Smooth muscle cell (in vitro differentiated cells): ENCODE measurements around the gene HBEGF. TPM values are rescaled to one million over a fixed set of nuclear protein-coding genes. Genes with fewer than 3 reads are reported as not detected.

Experiments used
- DNase-seq: peaks from one replicate; lab custom pipeline; 2025; ENCODE audit not compliant: unreplicated experiment; lab: John Stamatoyannopoulos, UW
- H2AFZ ChIP-seq: fragments of 200-600 bp; sonication (generic); 2 replicates; pipeline ENCODE4 v1.6.0; 2016; ENCODE audit warnings: antibody characterized with exemption, low read depth, mild to moderate bottlenecking
- H3F3A ChIP-seq: fragments of 200-600 bp; sonication (generic); 2 replicates; pipeline ENCODE4 v1.6.0; 2017; ENCODE audit warnings: antibody characterized with exemption, low read depth
- H3K27ac ChIP-seq: fragments of 200-600 bp; sonication (generic); 2 replicates; pipeline ENCODE4 v1.5.1; 2016; ENCODE audit warnings: low read depth, mild to moderate bottlenecking
- H3K27me3 ChIP-seq: fragments of 200-600 bp; sonication (generic); 2 replicates; pipeline ENCODE4 v1.6.1; 2016; ENCODE audit warnings: low read depth, mild to moderate bottlenecking
- H3K36me3 ChIP-seq: fragments of 200-600 bp; sonication (generic); 2 replicates; pipeline ENCODE4 v1.5.1; 2016; ENCODE audit warnings: low read depth
- H3K4me1 ChIP-seq: fragments of 200-600 bp; sonication (generic); 2 replicates; pipeline ENCODE4 v1.5.1; 2016; ENCODE audit warnings: low read depth
- H3K4me2 ChIP-seq: fragments of 200-600 bp; sonication (generic); 2 replicates; pipeline ENCODE4 v1.6.0; 2016; ENCODE audit warnings: mild to moderate bottlenecking
- H3K4me3 ChIP-seq: fragments of 200-600 bp; sonication (generic); 2 replicates; pipeline ENCODE4 v1.5.1; 2016; ENCODE audit warnings: mild to moderate bottlenecking
- H3K79me2 ChIP-seq: fragments of 200-600 bp; sonication (generic); 2 replicates; pipeline ENCODE4 v1.6.0; 2016; ENCODE audit warnings: low read depth, mild to moderate bottlenecking
- H3K9ac ChIP-seq: fragments of 200-600 bp; sonication (generic); 2 replicates; pipeline ENCODE4 v1.6.0; 2016; ENCODE audit warnings: low read depth
- H3K9me3 ChIP-seq: fragments of 200-600 bp; sonication (generic); replicated peaks from 2 replicates; pipeline ENCODE4 v1.5.1; 2016; ENCODE audit warnings: low read depth
- H4K20me1 ChIP-seq: fragments of 200-600 bp; sonication (generic); 2 replicates; pipeline ENCODE4 v1.6.0; 2016; ENCODE audit warnings: low read depth
- CTCF ChIP-seq: fragments of 200-600 bp; sonication (generic); IDR thresholded peaks from 2 replicates; pipeline ENCODE4 v1.5.1; 2017; ENCODE audit warnings: borderline replicate concordance, mild to moderate bottlenecking, antibody characterized with exemption; ENCODE audit not compliant: insufficient read depth, poor library complexity, severe bottlenecking
- WGBS: methylation state at CpG from one replicate; pipeline ENCODE4 v1.1.7; 2016; ENCODE audit warnings: low lambda C conversion rate; 5-methylcytosine and 5-hydroxymethylcytosine counted together
- polyA plus RNA-seq: library from polyadenylated mRNA; unstranded; fragments of >200 nt; fragmentation: Nextera tagmentation; extraction: Ambion mirVana; gene quantifications from 2 replicates; pipeline ENCODE4 v1.2.1, GENCODE V29; 2016
- total RNA-seq: library from RNA; depleted of rRNA; stranded (reverse); fragments of >200 nt; gene quantifications from 2 replicates; pipeline ENCODE4 v1.2.3, GENCODE V29; 2014

Gene HBEGF
- total and polyA plus RNA-seq, 2 experiments from 2014 or later: 36.7 to 37.1 TPM

- DNase-seq: no peak
- 68% methylated on average over 1 of the region's 1 CpG for WGBS
- H3K36me3 ChIP-seq: no peaks in the 10 kb centered on the region
These were observed 44.9 kb upstream of the HBEGF start for GRCh38 chr5:140391312-140391711.

DNA sequence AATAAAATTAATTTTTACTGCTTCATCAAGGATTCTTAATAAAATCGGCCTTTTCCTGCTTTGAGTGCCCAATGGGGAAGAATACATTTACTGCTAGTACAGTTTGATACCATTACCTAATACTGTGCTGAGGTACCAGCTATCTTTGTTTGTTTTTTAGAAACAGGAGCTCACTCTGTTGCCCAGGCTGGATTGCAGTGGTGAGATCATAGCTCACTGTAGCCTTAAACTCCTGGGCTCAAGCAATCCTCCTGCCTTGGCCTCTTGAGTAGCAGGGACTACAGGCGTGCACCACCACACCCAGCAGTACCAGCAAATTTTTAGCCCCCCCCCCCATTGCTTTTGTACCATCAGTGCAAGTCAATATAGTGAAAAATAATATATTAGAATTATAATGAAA lies 41.6 kb upstream of the HBEGF start:
- TF ChIP-seq CTCF: no peak
- Histone ChIP-seq H4K20me1 (no peaks in the 10 kb centered on the region), H2AFZ (no peak overlapping the region)

More at GRCh38 chr5:140391312-140391711, 44.9 kb upstream of the HBEGF start:
- Histone ChIP-seq H3K4me2 (no peak overlapping the region), H4K20me1 (no peaks in the 10 kb centered on the region), H3K9me3 (no peaks in the 10 kb centered on the region), H3K9ac (no peak overlapping the region), H3K79me2 (no peaks in the 10 kb centered on the region), H3F3A (no peaks in the 10 kb centered on the region), H2AFZ (no peak overlapping the region), H3K27me3 (no peaks in the 10 kb centered on the region), H3K27ac (no peak overlapping the region), H3K4me1 (no peaks in the 10 kb centered on the region), H3K4me3 (no peak overlapping the region)
- TF ChIP-seq CTCF: no peak

DNA sequence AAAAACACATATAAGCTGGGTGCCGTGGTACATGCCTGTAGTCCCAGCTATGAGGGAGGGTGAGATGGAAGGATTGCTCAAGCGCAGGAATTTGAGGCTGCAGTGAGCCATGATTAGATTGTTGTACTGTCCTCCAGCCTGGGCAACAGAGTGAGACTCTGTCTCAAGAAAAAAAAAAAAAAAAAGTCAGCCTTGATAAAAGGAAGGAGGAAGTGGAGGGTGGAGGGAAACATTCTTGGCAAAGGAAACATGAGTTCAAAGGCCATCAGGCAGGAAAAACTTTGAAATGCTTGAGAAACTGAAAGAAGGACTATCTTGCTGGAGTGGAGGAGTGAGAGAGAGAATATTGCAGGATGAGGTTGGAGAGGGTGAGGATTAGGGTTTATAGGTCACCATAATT lies 36.9 kb upstream of the HBEGF start:
- TF ChIP-seq CTCF: no peak
- no peaks in the 10 kb centered on the region for H3F3A ChIP-seq
- H3K9ac ChIP-seq: no peak overlapping the region
- no peak overlapping the region for H3K4me2 ChIP-seq
- no peak overlapping the region for H2AFZ ChIP-seq
- H3K27ac ChIP-seq: no peak overlapping the region
- no peaks in the 10 kb centered on the region for H3K36me3 ChIP-seq
- H3K27me3 ChIP-seq: no peaks in the 10 kb centered on the region
- no peaks in the 10 kb centered on the region for H4K20me1 ChIP-seq
- no peak overlapping the region for H3K4me3 ChIP-seq
- no peaks in the 10 kb centered on the region for H3K79me2 ChIP-seq
- no peak for DNase-seq
- no peaks in the 10 kb centered on the region for H3K9me3 ChIP-seq
- 87% methylated on average over 2 of the region's 2 CpGs for WGBS
- no peaks in the 10 kb centered on the region for H3K4me1 ChIP-seq

More for the DNA sequence above, 41.6 kb upstream of the HBEGF start:
- H3K9me3 ChIP-seq: no peaks in the 10 kb centered on the region
- 92% methylated on average over 2 of the region's 2 CpGs for WGBS
- H3K27me3 ChIP-seq: no peaks in the 10 kb centered on the region
- no peaks in the 10 kb centered on the region for H3K4me1 ChIP-seq
- H3K9ac ChIP-seq: no peak overlapping the region
- H3K36me3 ChIP-seq: no peaks in the 10 kb centered on the region
- H3K79me2 ChIP-seq: no peaks in the 10 kb centered on the region
- no peak for DNase-seq
- no peak overlapping the region for H3K4me2 ChIP-seq
- no peak overlapping the region for H3K4me3 ChIP-seq
- H3K27ac ChIP-seq: no peak overlapping the region
- no peaks in the 10 kb centered on the region for H3F3A ChIP-seq

GRCh38 chr5:140382866-140383265 lies 36.5 kb upstream of the HBEGF start:
- H3F3A ChIP-seq: no peaks in the 10 kb centered on the region
- no peaks in the 10 kb centered on the region for H3K4me1 ChIP-seq
- H3K36me3 ChIP-seq: no peaks in the 10 kb centered on the region
- H3K9ac ChIP-seq: no peak overlapping the region
- H3K79me2 ChIP-seq: no peaks in the 10 kb centered on the region
- H3K4me3 ChIP-seq: no peak overlapping the region
- no peaks in the 10 kb centered on the region for H4K20me1 ChIP-seq
- DNase-seq: no peak
- H2AFZ ChIP-seq: no peak overlapping the region
- H3K4me2 ChIP-seq: no peak overlapping the region
- H3K9me3 ChIP-seq: no peaks in the 10 kb centered on the region
- H3K27me3 ChIP-seq: no peaks in the 10 kb centered on the region
- TF ChIP-seq CTCF: no peak
- no peak overlapping the region for H3K27ac ChIP-seq
